Measurements from ENCODE around the gene TAF4.
A peak's percentile ranks its signal among the peaks of the same experiment; 100 is the strongest.

TAF4 gene

DNA sequence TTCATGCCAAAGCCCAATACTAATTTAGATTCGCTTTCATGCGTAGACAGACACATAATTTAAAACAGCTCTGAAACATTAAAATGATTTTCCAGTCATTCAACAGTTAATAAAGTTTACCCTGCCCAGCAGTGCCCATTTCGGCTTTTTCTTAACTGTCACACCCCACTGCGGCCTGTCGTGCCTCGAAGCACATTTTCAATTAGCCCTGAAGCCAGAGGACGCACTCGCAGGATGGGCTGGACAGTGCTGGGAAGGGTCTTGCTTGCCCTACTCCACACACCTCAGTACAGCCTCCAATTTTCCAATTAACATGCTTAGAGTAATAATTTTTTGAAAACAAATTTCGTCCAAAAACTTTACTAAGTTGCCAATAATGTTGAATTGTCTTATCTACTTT is 35.3 kb downstream of the TAF4 start:
- DNase-seq (ENCODE audit: low read depth): no peak
- no peak for TF ChIP-seq CTCF (conservative IDR thresholded peaks at IDR 0.05; ENCODE audit: low read depth, low read length)
- no peak overlapping the region for H3K4me3 ChIP-seq (ENCODE audit: low read length)

DNA sequence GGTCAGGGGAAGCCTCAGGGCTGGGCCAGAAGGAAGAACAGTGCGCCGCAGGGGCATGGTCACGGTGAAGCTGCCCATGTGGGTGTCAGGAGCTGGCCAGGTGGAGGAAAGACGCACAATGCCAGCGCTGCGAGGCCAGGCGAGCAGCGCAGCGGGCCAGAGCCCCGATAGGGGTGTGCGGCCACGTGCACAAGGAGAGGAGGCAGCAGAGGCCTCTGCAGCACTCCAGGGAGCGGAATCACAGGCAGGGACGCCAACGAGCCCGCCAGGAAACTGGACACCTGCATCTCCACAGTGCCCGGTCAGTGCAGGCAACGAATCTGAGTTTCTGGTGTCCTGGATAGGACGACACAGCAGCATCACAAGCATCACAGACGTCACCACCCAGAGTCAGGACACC is 35.7 kb downstream of the TAF4 start:
- no peak overlapping the region for H3K4me3 ChIP-seq (ENCODE audit: low read length)
- no peak for DNase-seq (ENCODE audit: low read depth)
- no peak for TF ChIP-seq CTCF (conservative IDR thresholded peaks at IDR 0.05; ENCODE audit: low read depth, low read length)

GRCh38 chr20:62029296-62029695 is 36.4 kb downstream of the TAF4 start:
- no peak for DNase-seq (ENCODE audit: low read depth)
- no peak overlapping the region for H3K4me3 ChIP-seq (ENCODE audit: low read length)
- no peak for TF ChIP-seq CTCF (conservative IDR thresholded peaks at IDR 0.05; ENCODE audit: low read depth, low read length)

- no peak for TF ChIP-seq CTCF (conservative IDR thresholded peaks at IDR 0.05; ENCODE audit: low read depth, low read length)
- no peak overlapping the region for H3K4me3 ChIP-seq (ENCODE audit: low read length)
- no peak for DNase-seq (ENCODE audit: low read depth)
These were observed 37.3 kb downstream of the TAF4 start for GRCh38 chr20:62028384-62028783.

GRCh38 chr20:62027698-62028321 is 37.9 kb downstream of the TAF4 start:
- DNase-seq (ENCODE audit: low read depth): no peak
- no peak for TF ChIP-seq CTCF (conservative IDR thresholded peaks at IDR 0.05; ENCODE audit: low read depth, low read length)
- H3K4me3 ChIP-seq (ENCODE audit: low read length): no peak overlapping the region

GRCh38 chr20:62027116-62027515 is 38.6 kb downstream of the TAF4 start:
- peak; percentile 20 for DNase-seq (ENCODE audit: low read depth)
- no peak overlapping the region for H3K4me3 ChIP-seq (ENCODE audit: low read length)
- no peak for TF ChIP-seq CTCF (conservative IDR thresholded peaks at IDR 0.05; ENCODE audit: low read depth, low read length)

GRCh38 chr20:62026564-62026856 is 39.2 kb downstream of the TAF4 start:
- H3K4me3 ChIP-seq (ENCODE audit: low read length): no peak overlapping the region
- DNase-seq (ENCODE audit: low read depth): no peak
- no peak for TF ChIP-seq CTCF (conservative IDR thresholded peaks at IDR 0.05; ENCODE audit: low read depth, low read length)

Measured in retinal pigment epithelial cell (primary cell).